ENCODE data around the gene PROM2.

Gene PROM2

DNA sequence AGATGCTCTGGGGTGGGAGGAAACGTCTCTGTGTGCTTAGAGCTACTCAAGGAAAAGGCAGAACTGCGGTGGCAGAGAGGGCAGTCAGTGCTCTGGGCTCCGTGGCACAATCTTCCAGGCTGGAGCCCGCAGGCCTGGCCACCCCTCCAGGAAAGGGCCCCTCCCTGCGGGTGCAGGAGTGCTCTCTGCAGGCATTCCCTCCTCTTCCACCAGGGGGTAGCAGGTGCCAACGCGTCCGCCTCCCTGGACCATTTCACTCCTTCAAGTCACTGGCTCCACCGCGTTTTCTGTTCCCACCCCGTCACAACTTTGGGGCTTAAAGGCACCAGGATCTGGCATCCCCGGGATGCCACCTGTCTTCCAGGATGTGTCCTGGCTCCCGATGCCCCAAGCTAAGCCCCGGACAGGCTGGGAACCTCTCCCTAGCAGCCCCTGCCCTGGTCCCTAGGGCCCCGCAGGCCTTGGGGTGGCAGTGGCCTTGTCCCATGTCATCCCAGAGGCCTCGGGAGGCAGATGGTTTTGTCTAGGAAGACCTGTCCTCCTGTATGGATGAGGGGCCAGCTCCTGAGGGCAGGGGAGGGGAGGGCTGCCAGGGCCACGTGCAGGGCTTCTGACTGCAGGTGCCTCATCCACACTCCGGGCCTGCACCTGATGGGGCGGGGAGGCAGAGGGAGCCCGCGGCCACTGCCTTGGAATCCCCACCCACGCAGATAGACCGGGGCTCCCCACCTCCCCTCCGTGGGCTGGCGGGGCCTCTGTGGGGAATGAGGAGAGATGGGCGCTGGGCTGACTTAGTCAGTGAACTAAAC, 49.3 kb downstream of the PROM2 start:
- DNase-seq (ENCODE audit: low spot score): peak; percentile 55

DNA sequence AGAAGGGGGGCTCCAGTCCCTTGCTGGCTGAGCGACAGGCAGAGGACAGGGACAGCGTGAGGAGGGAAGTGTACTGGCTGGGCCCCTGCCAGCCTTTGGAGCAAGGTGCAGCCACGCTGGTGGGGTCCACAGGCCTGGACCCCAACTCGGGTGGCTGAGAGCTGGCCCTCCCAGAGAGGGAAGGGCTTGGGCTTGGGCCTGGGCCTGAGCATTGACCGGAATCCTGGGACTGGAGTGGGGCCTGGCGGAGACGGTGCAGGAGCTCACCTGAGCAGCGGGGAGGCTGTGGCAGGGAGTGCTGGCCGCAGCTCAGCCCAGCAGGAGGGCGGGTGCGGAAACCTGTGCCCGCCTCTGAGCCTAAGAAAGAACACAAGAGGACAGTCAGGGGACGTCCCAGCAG, 50.8 kb downstream of the PROM2 start:
- DNase-seq (ENCODE audit: low spot score): no peak

DNA sequence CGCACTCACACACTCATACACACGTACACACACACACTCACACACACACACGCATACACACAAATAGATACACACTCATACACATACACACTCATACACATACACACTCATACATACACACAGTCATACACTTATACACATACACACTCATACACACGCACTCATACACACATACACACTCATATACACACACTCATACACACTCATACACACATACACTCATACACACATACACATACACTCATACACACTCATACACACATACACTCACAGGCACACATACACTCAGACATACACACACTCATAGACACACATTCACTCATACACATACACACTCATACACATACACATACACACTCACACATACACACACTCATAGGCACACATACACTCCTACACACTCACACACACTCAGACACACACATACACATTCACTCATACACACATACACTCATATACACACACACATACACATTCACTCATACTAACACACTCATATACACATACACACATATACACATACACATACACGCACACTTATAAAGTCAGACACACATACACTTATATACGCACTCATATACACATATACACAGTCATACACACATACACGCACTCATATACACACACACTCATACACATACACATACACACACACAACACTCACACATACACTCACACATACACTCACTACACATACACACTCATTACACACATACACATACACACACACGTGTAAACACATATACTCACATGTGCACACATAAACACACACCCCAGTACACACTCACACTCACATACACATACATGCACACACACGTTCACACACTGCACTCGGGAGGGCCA, 51.6 kb downstream of the PROM2 start:
- DNase-seq (ENCODE audit: low spot score): no peak

DNA sequence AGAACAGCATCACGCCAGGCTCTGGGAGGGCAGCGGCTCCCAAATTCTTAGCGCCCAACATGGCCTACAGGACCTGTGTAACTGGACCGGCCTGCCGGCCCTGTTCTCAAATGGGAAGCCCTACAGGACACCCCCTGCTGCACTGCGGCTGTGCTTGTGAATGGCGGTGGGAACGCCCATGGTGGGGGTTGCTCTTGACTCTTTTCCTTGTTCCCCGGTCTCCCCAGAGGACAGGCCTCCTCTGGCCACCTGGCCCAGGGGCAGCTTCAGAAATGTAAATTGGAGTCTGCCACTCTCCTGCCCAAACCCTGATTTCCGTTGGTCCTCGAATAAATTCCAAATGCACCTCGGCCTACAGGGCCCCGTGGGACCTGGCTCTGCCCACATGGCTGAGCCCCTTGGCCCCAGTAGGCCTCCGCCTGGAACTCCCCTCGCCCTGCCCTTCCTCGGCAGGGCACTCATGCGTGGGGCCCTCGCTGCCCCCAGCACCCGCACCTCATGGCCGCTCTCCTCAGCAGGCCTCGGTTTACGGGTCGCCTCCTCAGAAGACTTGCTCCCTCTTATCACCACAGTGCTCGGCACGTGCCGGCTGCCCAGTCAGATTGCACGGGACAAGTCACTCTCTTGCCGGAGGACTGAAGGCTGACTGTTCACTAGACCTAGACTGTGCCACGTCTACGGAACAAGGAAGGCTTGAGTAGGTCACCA, 52.3 kb downstream of the PROM2 start:
- DNase-seq (ENCODE audit: low spot score): no peak

- no peak for DNase-seq (ENCODE audit: low spot score)
These were observed 53.6 kb downstream of the PROM2 start for GRCh38 chr2:95327861-95328260.

DNA sequence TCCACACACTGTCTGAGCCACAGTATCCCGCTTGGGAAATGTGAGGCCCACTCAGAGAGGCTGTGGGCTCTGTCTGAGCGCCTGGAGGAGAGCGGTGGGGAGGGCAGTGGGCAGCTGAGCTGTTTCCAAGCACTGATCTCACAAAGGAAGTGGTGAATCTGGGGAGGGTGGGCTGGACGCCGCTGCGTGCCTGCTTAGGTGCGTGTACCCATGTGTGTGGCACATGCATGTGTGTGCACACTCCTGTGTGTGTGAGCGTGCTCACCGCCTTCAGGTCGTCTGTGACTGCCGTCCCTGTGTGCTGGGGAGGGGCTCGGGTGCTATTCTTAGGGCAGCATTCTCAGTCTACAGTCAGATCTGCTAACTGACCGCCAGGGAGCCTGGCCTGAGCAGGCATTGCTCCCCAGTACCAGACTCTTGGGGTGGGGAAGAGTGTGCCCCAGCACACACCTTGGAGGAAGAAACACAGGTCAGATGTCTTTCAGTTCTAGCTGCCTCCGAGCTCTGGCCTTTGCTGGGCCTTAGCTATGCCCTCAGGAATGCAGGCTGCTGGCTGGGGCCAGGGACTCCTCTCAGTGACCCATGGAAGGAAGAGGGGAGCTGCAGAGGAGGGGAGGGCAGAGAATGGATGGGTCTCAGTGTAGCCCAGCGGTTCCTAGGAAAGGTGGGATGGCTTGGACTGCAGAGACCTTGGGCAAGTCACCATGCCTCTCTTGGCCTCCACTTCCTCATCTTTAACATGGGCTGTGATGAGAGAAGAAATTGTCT, 54.3 kb downstream of the PROM2 start:
- no peak for DNase-seq (ENCODE audit: low spot score)

DNA sequence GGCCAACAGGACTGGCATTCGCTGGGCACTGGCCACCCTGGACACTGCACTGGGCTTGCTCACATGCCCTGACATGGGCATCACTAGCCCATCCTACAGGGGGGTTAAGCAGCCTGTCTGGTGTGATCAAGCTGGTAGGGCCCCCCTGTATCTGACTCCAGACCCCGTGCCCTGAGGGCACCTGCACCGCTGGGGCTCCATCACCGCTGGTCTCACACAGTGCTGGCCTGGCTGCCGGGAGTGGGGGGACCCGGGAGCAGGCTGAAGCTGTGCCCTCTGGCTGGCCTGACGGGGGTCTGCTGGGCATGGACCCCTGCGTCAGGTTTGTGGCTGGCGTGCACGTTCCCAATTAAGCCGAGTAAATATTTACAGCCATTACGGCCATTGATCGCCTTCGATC, 55.2 kb downstream of the PROM2 start:
- no peak for DNase-seq (ENCODE audit: low spot score)

GRCh38 chr2:95329891-95330793, 55.9 kb downstream of the PROM2 start:
- DNase-seq (ENCODE audit: low spot score): no peak

DNA sequence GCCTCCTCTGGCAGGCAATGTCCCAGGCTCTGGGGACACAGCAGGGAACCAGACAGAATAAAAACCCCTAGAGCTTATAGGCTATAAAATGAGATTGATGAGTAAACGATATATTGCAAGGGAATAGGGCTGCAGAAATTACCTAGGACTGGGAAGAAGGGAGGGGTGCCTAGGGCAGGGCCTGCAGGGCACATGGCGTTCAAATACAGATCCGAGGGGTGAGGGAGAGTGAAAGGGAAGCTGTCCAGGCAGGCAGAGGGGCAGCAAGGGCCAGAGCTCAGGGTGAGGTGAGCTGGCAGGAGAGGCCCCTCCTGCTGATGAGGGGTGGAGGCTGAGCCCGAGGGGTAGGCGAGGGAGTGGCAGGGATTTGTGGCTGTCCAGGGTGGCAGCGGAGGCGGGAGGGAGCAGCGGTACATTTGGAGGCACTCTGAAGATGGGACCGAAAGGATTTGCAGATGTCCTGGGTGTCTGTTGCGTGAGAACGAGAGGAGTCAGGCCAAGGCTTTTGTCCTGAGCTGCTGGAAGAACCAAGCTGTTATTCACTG, 56.6 kb downstream of the PROM2 start:
- DNase-seq (ENCODE audit: low spot score): no peak

GRCh38 chr2:95331606-95332005, 57.4 kb downstream of the PROM2 start:
- no peak for DNase-seq (ENCODE audit: low spot score)

DNA sequence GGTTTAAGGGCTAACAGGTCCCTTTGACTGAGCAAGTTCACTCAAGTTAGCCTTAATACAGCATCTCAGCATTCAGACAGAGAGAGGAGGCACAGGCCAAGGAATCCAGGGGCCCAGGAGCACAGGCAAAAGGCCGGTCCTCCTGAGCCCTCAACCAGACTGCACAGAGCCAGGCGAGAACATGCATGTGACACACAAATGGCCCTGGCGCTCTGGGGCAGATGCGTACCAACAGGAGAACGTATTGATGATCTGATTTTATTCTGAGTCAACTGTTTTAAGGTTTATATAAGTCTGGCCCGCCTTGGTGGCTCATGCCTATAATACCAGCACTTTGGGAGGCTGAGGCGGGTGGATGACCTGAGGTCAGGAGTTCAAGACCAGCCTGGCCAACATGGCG, 57.8 kb downstream of the PROM2 start:
- DNase-seq (ENCODE audit: low spot score): no peak

GRCh38 chr2:95333056-95333455, 58.8 kb downstream of the PROM2 start:
- DNase-seq (ENCODE audit: low spot score): no peak

GRCh38 chr2:95333888-95334338, 59.7 kb downstream of the PROM2 start:
- peak; percentile 84 for DNase-seq (ENCODE audit: low spot score)

GRCh38 chr2:95334916-95335641, 60.8 kb downstream of the PROM2 start:
- DNase-seq (ENCODE audit: low spot score): no peak

GRCh38 chr2:95336406-95336805, 62.2 kb downstream of the PROM2 start:
- no peak for DNase-seq (ENCODE audit: low spot score)

GRCh38 chr2:95337829-95338228, 63.6 kb downstream of the PROM2 start:
- DNase-seq (ENCODE audit: low spot score): no peak
